B cell (primary cell): ENCODE results near the gene ADSS2. TPM values are rescaled to one million over a fixed set of nuclear protein-coding genes. Genes with fewer than 3 reads are reported as not detected.

Experiments
- ATAC-seq: fragments of 200-7000 bp; cut with Tn5 transposase; one replicate; pipeline ENCODE4 v1.10.0; 2021; ENCODE audit warnings: low read depth, mild to moderate bottlenecking, moderate number of reproducible peaks, moderate library complexity
- CTCF ChIA-PET: fragments of 350-600 bp; sonication (Branson Sonifier 250); formaldehyde crosslinking; loops from one replicate; lab custom pipeline; 2021; ENCODE audit warnings: antibody characterized with exemption, inconsistent platforms; lab: Charles Lee
- POLR2A ChIA-PET: fragments of 350-600 bp; sonication (Branson Sonifier 250); formaldehyde crosslinking; loops from one replicate; lab custom pipeline; 2021; ENCODE audit warnings: antibody characterized with exemption; lab: Charles Lee
- DNase-seq: peaks from one replicate; pipeline ENCODE4 v3.0.0; 2013
- H2AFZ ChIP-seq: 2 replicates; pipeline ENCODE4 v1.6.1; 2012; ENCODE audit warnings: mild to moderate bottlenecking, low read depth, low read length; ENCODE audit not compliant: insufficient read depth, poor library complexity, severe bottlenecking
- H3K27ac ChIP-seq, 2 donors: 1 replicate in 1 of 2; 2 replicates in 1 of 2; pipeline ENCODE4 v1.5.1; 2012 to 2013; ENCODE audit warnings: low read length in 2 of 2, mild to moderate bottlenecking in 2 of 2, moderate library complexity in 1 of 2
- H3K27me3 ChIP-seq, 4 experiments: fragments of 200-600 bp in 1 of 4; sonication (generic) in 1 of 4; replicated peaks in 1 of 4; 1 replicate in 2 of 4; 2 replicates in 2 of 4; pipeline versions ENCODE4 v1.6.1 to v1.7.0; 2013 to 2016; ENCODE audit warnings: low read length in 3 of 4, mild to moderate bottlenecking in 2 of 4, mixed read lengths in 1 of 4, moderate library complexity in 1 of 4; ENCODE audit not compliant: insufficient read depth in 4 of 4, control insufficient read depth in 3 of 4; ENCODE audit errors: control extremely low read depth in 1 of 4
- H3K36me3 ChIP-seq, 2 experiments: replicated peaks in 1 of 2; 1 replicate in 1 of 2; 2 replicates in 1 of 2; pipeline versions ENCODE4 v1.6.1 to v1.7.1; 2013; ENCODE audit warnings: low read length in 1 of 2; ENCODE audit not compliant: insufficient read depth in 2 of 2, control insufficient read depth in 1 of 2; ENCODE audit errors: control extremely low read depth in 1 of 2, extremely low read depth in 1 of 2
- H3K4me1 ChIP-seq, 2 donors: fragments of 200-600 bp in 1 of 2; sonication (generic) in 1 of 2; 1 replicate in 1 of 2; 2 replicates in 1 of 2; pipeline versions ENCODE4 v1.5.1 to v1.6.1; 2013 to 2017; ENCODE audit warnings: low read length in 2 of 2; ENCODE audit not compliant: control insufficient read depth in 2 of 2, insufficient read depth in 2 of 2
- H3K4me2 ChIP-seq: replicated peaks from 2 replicates; pipeline ENCODE3; 2012; ENCODE audit warnings: mild to moderate bottlenecking, low read depth, low read length; ENCODE audit not compliant: poor library complexity, severe bottlenecking
- H3K4me3 ChIP-seq, 5 experiments: fragments of 200-600 bp in 1 of 5; sonication (generic) in 1 of 5; 1 replicate in 3 of 5; 2 replicates in 2 of 5; pipeline versions ENCODE4 v1.5.1 to v1.7.0; 2011 to 2016; ENCODE audit warnings: low read length in 4 of 5, mild to moderate bottlenecking in 4 of 5, low read depth in 2 of 5, control low read depth in 1 of 5, moderate library complexity in 1 of 5; ENCODE audit not compliant: insufficient read depth in 1 of 5; ENCODE audit errors: control extremely low read depth in 1 of 5, extremely low read depth in 1 of 5
- H3K79me2 ChIP-seq: fragments of 200-600 bp; sonication (generic); one replicate; pipeline ENCODE4 v1.6.0; 2016; ENCODE audit warnings: low read length; ENCODE audit not compliant: control insufficient read depth, insufficient read depth
- H3K9ac ChIP-seq: fragments of 200-600 bp; sonication (generic); 2 replicates; pipeline ENCODE4 v1.6.1; 2017; ENCODE audit warnings: mild to moderate bottlenecking, low read length, moderate library complexity
- H3K9me3 ChIP-seq, 3 donors: one replicate each; pipeline versions ENCODE4 v1.6.1 to v1.7.1; 2013; ENCODE audit warnings: low read length in 2 of 3; ENCODE audit not compliant: control insufficient read depth in 2 of 3, insufficient read depth in 1 of 3; ENCODE audit errors: control extremely low read depth in 1 of 3
- H4K20me1 ChIP-seq: 2 replicates; pipeline ENCODE4 v1.6.0; 2012; ENCODE audit warnings: mild to moderate bottlenecking, low read length; ENCODE audit not compliant: insufficient read depth, control insufficient read depth, poor library complexity, severe bottlenecking
- H3K27ac Mint-ChIP-seq: one replicate; pipeline ENCODE4 v1.8.0; 2021; ENCODE audit warnings: mixed read lengths
- H3K27me3 Mint-ChIP-seq: one replicate; pipeline ENCODE4 v1.8.0; 2021; ENCODE audit warnings: mixed read lengths
- H3K4me1 Mint-ChIP-seq: one replicate; pipeline ENCODE4 v1.8.0; 2021; ENCODE audit warnings: mixed read lengths
- H3K4me3 Mint-ChIP-seq: one replicate; pipeline ENCODE4 v1.8.0; 2021; ENCODE audit warnings: mixed read lengths
- H3K9me3 Mint-ChIP-seq: one replicate; pipeline ENCODE4 v1.8.0; 2022; ENCODE audit warnings: mixed read lengths; ENCODE audit not compliant: insufficient read depth
- CTCF ChIP-seq: fragments of 200-600 bp; IDR thresholded peaks from one replicate; pipeline ENCODE4 v1.8.0; 2022; ENCODE audit warnings: antibody characterized with exemption, mild to moderate bottlenecking
- EZH2 ChIP-seq: IDR thresholded peaks from 2 replicates; pipeline ENCODE4 v1.6.1; 2012; ENCODE audit warnings: borderline replicate concordance, low read depth, mild to moderate bottlenecking, moderate library complexity, low read length; ENCODE audit not compliant: insufficient read depth, poor library complexity, severe bottlenecking
- WGBS: methylation state at CpG from one replicate; pipeline ENCODE4 v1.1.5; 2013; ENCODE audit warnings: missing lambda C conversion rate; ENCODE audit not compliant: insufficient coverage; 5-methylcytosine and 5-hydroxymethylcytosine counted together
- intact Hi-C: fragments of 100-400 bp; cut with micrococcal nuclease; formaldehyde crosslinking; loops from one replicate; pipeline ENCODE4 v1.10.0; 2022
- polyA plus RNA-seq: library from polyadenylated mRNA; depleted of rRNA; stranded (reverse); fragments of >200 nt; gene quantifications from 2 replicates; pipeline ENCODE4 v1.2.3, GENCODE V29; 2012
- total RNA-seq, 2 donors: library from RNA; stranded (reverse); fragments of 120-200 nt in 1 of 2; gene quantifications; 1 replicate in 1 of 2; 2 replicates in 1 of 2; pipeline versions ENCODE4 v1.2.3 to v1.2.4, GENCODE V29; 2013 to 2022

Gene ADSS2
- total and polyA plus RNA-seq, 2 donors (not counting 1 experiment from before 2014, with no cell fraction given): 13.0 to 48.4 TPM

- Histone ChIP-seq H3K9me3 (no peaks in the 10 kb centered on the region), H3K4me1 (no peaks in the 10 kb centered on the region), H3K4me3 (no peak overlapping the region), H3K27ac (no peak overlapping the region), H3K27me3 (no peaks in the 10 kb centered on the region), H3K36me3 (no peaks in the 10 kb centered on the region), H3K9ac (no peak overlapping the region), H2AFZ (no peak overlapping the region), H4K20me1 (no peaks in the 10 kb centered on the region), H3K4me2 (no peak overlapping the region), H3K79me2 (no peaks in the 10 kb centered on the region)
- no peak for ATAC-seq
- Mint-ChIP-seq H3K4me1 (peaks cover 2% of the 10 kb centered on the region), H3K27ac (no peak overlapping the region), H3K27me3 (no peaks in the 10 kb centered on the region), H3K4me3 (no peak overlapping the region), H3K9me3 (no peaks in the 10 kb centered on the region)
- intact Hi-C loops: no loop called here
- DNase-seq: no peak
- WGBS: no CpG with 5 or more reads among the region's 1 CpG
- CTCF ChIA-PET: no interaction called here
- POLR2A ChIA-PET: no interaction called here
- TF ChIP-seq EZH2 (no peak), CTCF (no peak)
Observed at GRCh38 chr1:244386595-244386994, 65.1 kb downstream of the ADSS2 start.

GRCh38 chr1:244384066-244384465 lies 67.6 kb downstream of the ADSS2 start:
- Mint-ChIP-seq H3K27ac (no peak overlapping the region), H3K9me3 (no peaks in the 10 kb centered on the region), H3K4me3 (no peak overlapping the region), H3K4me1 (peaks cover 2% of the 10 kb centered on the region), H3K27me3 (no peaks in the 10 kb centered on the region)
- intact Hi-C loops: no loop called here
- no peaks in the 10 kb centered on the region for H3K27me3 ChIP-seq
- no peaks in the 10 kb centered on the region for H3K79me2 ChIP-seq
- H3K4me2 ChIP-seq: no peak overlapping the region
- H3K27ac ChIP-seq: no peak overlapping the region
- no peak overlapping the region for H3K4me3 ChIP-seq
- H4K20me1 ChIP-seq: no peaks in the 10 kb centered on the region
- no peaks in the 10 kb centered on the region for H3K9me3 ChIP-seq
- WGBS: 90% methylated on average over 3 of the region's 3 CpGs
- ATAC-seq (no peak), DNase-seq (no peak)
- CTCF ChIA-PET: no interaction called here
- H2AFZ ChIP-seq: no peak overlapping the region
- TF ChIP-seq CTCF (no peak), EZH2 (no peak)
- H3K4me1 ChIP-seq: no peaks in the 10 kb centered on the region
- no peaks in the 10 kb centered on the region for H3K36me3 ChIP-seq
- POLR2A ChIA-PET: no interaction called here
- no peak overlapping the region for H3K9ac ChIP-seq
